Ectodermal cell (in vitro differentiated cells): ENCODE results near the gene RAPGEF1.

Source experiments
- H3K27ac ChIP-seq: 2 replicates; pipeline ENCODE4 v1.7.0; 2013; ENCODE audit warnings: mild to moderate bottlenecking, low read depth, low read length; ENCODE audit not compliant: insufficient read depth, poor library complexity, severe bottlenecking
- H3K27me3 ChIP-seq: 2 replicates; pipeline ENCODE4 v1.7.0; 2013; ENCODE audit warnings: mild to moderate bottlenecking, low read length; ENCODE audit not compliant: insufficient read depth, control insufficient read depth, poor library complexity, severe bottlenecking
- H3K36me3 ChIP-seq: one replicate; pipeline ENCODE4 v1.7.0; 2013; ENCODE audit warnings: low read length; ENCODE audit not compliant: control insufficient read depth, insufficient read depth
- H3K4me1 ChIP-seq: one replicate; pipeline ENCODE4 v1.7.0; 2013; ENCODE audit warnings: low read length; ENCODE audit not compliant: control insufficient read depth, insufficient read depth
- H3K4me3 ChIP-seq: 2 replicates; pipeline ENCODE4 v1.7.0; 2013; ENCODE audit warnings: low read depth, low read length, control low read depth; ENCODE audit not compliant: insufficient read depth
- H3K9me3 ChIP-seq: 2 replicates; pipeline ENCODE4 v1.7.0; 2013; ENCODE audit warnings: mild to moderate bottlenecking, low read length, moderate library complexity; ENCODE audit not compliant: control insufficient read depth
- WGBS, 2 experiments: methylation state at CpG; one replicate each; pipeline ENCODE4 v1.1.7; 2013; ENCODE audit warnings: missing lambda C conversion rate in 2 of 2; 5-methylcytosine and 5-hydroxymethylcytosine counted together

The RAPGEF1 gene

DNA sequence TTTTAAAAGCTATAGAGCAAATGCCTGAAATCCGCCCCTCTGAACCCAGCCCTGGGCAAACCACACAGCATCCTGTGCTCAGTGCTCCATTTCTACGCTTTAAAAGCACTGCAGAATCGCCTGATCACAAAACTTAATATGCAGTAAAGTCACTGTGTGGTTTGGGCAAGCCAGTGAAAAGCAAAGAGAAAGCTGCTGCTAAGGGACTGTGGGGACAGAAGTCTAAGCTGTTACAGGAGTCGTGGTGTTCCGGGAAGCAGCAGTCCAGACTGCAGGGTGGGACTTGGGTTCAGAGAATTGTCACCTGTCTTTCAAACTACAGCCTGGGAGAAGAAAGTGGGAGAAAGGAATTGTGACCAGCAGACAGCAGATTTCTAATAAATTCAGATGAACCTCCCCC, 8.2 kb downstream of the RAPGEF1 start:
- Histone ChIP-seq H3K27ac (no peak overlapping the region), H3K4me1 (peaks cover 21% of the 10 kb centered on the region), H3K9me3 (no peaks in the 10 kb centered on the region), H3K27me3 (no peaks in the 10 kb centered on the region), H3K4me3 (no peak overlapping the region), H3K36me3 (no peaks in the 10 kb centered on the region)
- WGBS, 2 experiments: 91% methylated on average over 5 of the region's 5 CpGs

DNA sequence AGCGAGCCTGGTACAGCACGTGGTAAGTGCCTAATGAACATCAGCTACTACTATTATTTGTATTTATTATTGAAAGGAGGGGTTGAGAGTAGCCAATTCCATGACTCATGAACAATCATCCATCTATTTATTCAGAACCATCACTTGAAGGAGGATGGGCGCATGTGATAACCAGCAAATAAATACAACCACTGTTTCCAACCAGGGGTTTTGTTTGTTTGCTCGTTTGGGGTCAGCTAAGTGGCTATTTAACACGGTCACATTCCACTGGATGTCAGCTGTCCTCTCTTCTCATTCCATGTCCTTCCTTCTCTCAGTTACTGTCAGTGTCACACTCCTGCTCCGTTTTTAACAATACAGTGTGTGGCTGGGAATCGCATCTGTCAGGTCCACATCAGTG, 8.6 kb downstream of the RAPGEF1 start:
- no peaks in the 10 kb centered on the region for H3K36me3 ChIP-seq
- H3K27me3 ChIP-seq: no peaks in the 10 kb centered on the region
- WGBS, 2 experiments: 70 to 75% methylated on average over 5 to 7 of the region's 7 CpGs
- no peaks in the 10 kb centered on the region for H3K9me3 ChIP-seq
- H3K4me1 ChIP-seq: peaks cover 21% of the 10 kb centered on the region
- H3K4me3 ChIP-seq: no peak overlapping the region
- H3K27ac ChIP-seq: no peak overlapping the region

DNA sequence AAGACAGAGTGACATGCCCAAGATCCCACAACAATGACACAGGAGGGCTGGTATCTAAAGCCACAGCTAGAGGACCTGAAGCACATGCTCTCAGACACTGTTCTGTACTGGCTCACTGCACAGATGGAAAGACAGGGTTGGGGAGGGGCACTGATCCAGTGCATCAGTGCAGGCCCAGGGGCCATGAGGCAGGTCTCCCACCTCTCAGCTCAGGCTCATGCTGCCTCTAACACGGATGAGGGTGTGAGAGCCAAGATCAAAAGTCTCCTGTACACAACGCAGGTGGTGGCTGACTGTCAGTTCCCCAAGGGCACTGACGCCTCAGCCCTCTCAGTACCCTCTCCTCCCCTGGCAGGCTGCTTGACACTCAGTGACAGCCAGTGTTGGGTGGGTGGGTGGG, 10.9 kb downstream of the RAPGEF1 start:
- WGBS, 2 experiments: 68 to 84% methylated on average over 2 to 3 of the region's 3 CpGs

DNA sequence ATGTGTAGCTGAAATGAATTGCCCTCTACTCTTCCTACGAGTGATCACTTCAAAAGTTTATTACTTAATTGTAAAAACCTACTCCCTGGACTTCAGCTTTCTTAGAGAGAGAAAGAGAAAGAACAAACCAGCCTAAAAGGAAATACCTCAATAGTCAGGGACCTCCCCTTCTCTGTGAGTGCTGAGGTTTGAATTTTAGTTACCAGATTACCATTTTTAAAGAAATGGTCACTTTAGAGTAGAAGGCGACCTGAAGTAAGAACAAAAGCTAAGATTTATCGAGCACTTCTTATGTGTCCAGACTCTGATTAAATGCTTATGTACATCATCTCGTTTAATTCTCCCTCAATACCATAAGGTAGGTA, 11.3 kb downstream of the RAPGEF1 start:
- 76 to 89% methylated on average over 4 of the region's 4 CpGs for WGBS, 2 experiments
- peaks cover 17% of the 10 kb centered on the region for H3K4me1 ChIP-seq
- no peak overlapping the region for H3K4me3 ChIP-seq
- no peaks in the 10 kb centered on the region for H3K27me3 ChIP-seq
- peak overlapping the region; percentile 44 for H3K27ac ChIP-seq
- no peaks in the 10 kb centered on the region for H3K36me3 ChIP-seq
- no peaks in the 10 kb centered on the region for H3K9me3 ChIP-seq

More for the DNA sequence above, 10.9 kb downstream of the RAPGEF1 start:
- Histone ChIP-seq H3K4me1 (peaks cover 18% of the 10 kb centered on the region), H3K9me3 (no peaks in the 10 kb centered on the region), H3K4me3 (no peak overlapping the region), H3K36me3 (no peaks in the 10 kb centered on the region), H3K27me3 (no peaks in the 10 kb centered on the region), H3K27ac (peak overlapping the region; percentile 44)

DNA sequence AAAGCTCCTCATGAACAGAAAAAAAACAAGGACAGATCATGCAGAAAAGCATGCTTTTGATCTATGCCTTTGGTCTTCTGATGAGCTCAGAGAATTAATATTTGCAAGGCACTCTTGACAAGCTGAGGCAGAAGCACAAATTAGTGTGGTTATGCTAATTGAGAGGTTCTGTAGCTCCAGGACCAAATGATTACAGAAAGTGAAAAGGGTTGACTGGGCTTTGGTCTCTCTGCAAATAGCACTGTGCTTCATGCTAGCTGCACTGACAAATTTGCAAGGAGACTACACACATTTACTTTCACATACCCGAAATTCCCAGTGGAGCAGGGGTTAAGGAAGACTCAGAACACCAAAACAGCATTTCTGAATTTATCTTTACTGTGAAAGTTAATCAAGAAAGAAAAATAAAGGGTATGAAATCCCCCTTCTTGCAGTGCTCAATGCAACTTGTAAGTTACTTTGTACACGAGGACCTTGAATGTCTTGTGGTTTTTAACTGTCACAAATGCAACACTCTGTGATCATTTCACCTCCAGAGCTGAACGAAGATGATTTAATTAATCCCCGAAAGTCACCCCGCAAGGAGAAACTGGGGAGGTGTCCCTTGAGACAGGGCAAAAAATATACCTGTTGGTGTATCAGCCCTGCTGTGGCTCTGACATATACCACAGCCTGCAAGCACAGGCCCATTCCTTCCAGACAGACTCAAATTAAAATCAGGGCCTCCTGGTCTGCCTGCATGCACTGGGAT, 11.9 kb downstream of the RAPGEF1 start:
- Histone ChIP-seq H3K4me3 (no peak overlapping the region), H3K27me3 (no peaks in the 10 kb centered on the region), H3K9me3 (no peaks in the 10 kb centered on the region), H3K36me3 (no peaks in the 10 kb centered on the region), H3K27ac (no peak overlapping the region), H3K4me1 (peaks cover 17% of the 10 kb centered on the region)
- 80 to 84% methylated on average over 4 to 5 of the region's 5 CpGs for WGBS, 2 experiments

DNA sequence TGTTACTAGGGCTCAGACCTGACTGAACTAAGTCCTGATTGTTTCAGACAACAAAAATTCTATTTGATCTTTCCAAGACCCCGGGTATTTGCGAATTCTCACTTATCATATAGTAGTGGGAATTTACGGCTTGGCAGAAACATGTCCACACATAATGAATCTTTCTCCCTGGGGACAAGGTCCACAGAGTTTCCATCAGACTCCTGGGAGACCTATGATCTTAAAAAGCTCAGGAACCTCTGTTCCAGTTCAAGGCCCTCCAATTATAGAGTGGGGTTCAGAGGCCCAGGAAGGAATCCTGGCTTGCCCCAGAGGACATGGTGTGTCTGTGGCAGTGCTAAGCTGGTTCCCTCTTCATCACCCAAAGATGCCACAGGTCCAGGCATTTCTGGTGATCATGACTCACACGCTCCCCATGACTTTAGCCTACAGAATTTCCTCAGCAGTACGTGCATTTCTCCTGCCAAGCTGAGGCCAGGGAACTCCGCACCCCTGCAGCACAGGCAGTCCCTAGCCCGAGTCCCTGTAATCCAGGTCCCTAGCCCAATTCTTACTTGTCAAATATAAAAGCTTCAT, 12.6 kb downstream of the RAPGEF1 start:
- no peak overlapping the region for H3K27ac ChIP-seq
- no peaks in the 10 kb centered on the region for H3K36me3 ChIP-seq
- H3K4me1 ChIP-seq: peaks cover 16% of the 10 kb centered on the region
- 90 to 93% methylated on average over 7 of the region's 7 CpGs for WGBS, 2 experiments
- no peak overlapping the region for H3K4me3 ChIP-seq
- no peaks in the 10 kb centered on the region for H3K9me3 ChIP-seq
- no peaks in the 10 kb centered on the region for H3K27me3 ChIP-seq

DNA sequence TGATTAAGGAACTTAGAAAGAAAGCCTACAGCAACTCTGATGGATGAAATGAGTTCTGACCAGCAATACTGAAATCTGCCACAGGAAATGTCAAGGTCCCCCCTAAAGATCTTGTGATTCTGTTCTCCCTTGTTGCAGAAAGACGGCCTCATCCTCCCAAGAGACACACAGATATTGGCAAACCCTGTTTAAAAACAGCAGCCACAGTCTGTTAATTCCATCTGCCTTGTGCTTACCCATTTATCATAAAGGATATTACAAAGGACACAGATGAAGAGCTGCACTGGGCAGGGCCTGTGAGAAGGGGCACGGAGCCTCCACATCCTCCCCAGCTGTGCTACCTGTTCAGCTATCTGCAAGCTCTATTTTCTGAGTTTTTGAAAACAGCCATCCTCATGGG, 15.2 kb downstream of the RAPGEF1 start:
- no peaks in the 10 kb centered on the region for H3K9me3 ChIP-seq
- H3K4me1 ChIP-seq: peaks cover 3% of the 10 kb centered on the region
- no peaks in the 10 kb centered on the region for H3K36me3 ChIP-seq
- H3K27ac ChIP-seq: no peak overlapping the region
- no peaks in the 10 kb centered on the region for H3K27me3 ChIP-seq
- WGBS, 2 experiments: 86 to 98% methylated on average over 2 of the region's 2 CpGs
- no peak overlapping the region for H3K4me3 ChIP-seq

DNA sequence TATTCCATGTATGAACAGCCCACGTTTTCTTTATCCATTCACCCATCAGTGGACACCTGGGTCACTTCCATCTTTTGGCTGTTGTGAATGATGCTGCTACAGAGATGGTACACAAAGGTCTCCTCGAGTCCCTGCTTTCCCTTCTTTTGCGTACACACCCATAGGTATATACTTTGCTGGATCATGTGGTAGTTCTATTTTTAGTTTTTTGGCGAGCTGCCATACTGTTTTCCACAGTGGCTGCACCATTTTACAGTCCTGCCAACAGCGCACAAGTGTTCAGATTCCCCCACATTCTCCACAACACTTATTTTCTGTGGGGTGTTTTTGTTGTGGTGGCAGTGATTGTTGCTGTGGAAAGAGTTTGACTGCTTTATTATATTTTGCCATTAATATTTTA, 16.2 kb downstream of the RAPGEF1 start:
- Histone ChIP-seq H3K9me3 (no peaks in the 10 kb centered on the region), H3K27ac (no peak overlapping the region), H3K4me3 (no peak overlapping the region), H3K27me3 (no peaks in the 10 kb centered on the region), H3K36me3 (no peaks in the 10 kb centered on the region), H3K4me1 (peaks cover 3% of the 10 kb centered on the region)
- WGBS, 2 experiments: 90 to 96% methylated on average over 3 to 4 of the region's 5 CpGs

DNA sequence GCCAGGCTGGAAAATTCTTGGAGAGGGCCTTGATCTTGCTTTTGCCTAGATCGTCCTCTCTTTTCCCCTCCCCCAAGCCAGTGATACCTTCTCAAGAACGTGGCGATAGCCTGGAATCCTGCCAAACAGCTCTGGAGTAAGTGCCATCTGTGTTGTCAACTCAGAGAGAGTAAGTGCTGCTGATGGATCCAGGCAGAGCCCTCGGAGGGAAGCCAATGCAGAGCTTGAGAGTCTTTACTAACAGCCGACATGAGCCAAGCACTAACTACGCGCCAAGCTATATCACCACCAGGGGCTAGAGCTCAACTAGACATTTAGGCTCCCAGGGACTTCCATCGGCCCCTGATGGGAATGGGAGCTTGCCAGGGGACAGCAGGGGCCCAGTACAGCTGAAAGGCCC, 17.6 kb downstream of the RAPGEF1 start:
- Histone ChIP-seq H3K9me3 (no peaks in the 10 kb centered on the region), H3K27me3 (no peaks in the 10 kb centered on the region), H3K4me3 (no peak overlapping the region), H3K36me3 (no peaks in the 10 kb centered on the region), H3K27ac (no peak overlapping the region), H3K4me1 (no peaks in the 10 kb centered on the region)
- 90 to 92% methylated on average over 8 of the region's 8 CpGs for WGBS, 2 experiments

DNA sequence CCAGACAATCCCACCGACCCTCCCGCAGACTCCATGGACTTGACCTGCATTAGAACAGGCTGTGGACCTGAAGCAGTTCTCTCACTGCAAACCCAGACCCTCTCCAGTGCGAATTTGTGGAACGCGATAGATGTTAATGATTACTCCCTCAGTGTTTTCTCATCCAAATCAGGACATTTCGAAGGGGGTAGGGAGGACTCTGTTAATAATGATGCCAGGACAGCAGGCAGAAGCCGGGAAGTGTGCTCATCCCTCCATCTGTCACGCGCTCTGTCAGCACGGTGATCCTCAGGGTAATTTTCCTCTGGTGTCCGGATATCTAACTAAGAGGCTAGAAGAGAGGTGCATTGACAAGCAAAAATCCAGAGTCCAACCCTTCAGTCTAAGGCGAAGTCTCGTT, 18.8 kb downstream of the RAPGEF1 start:
- H3K4me3 ChIP-seq: no peak overlapping the region

More for the DNA sequence above, 18.8 kb downstream of the RAPGEF1 start:
- 96 to 98% methylated on average over 13 of the region's 13 CpGs for WGBS, 2 experiments
- H3K27me3 ChIP-seq: no peaks in the 10 kb centered on the region
- no peaks in the 10 kb centered on the region for H3K36me3 ChIP-seq
- no peak overlapping the region for H3K27ac ChIP-seq
- no peaks in the 10 kb centered on the region for H3K4me1 ChIP-seq
- H3K9me3 ChIP-seq: no peaks in the 10 kb centered on the region
